ENCODE data around the gene TSPAN5.
"Not testable (repeated sequence)": the region's sequence is repeated elsewhere in the genome, so short reads cannot be mapped to it uniquely, and the experiment has no call there.

Gene TSPAN5

DNA sequence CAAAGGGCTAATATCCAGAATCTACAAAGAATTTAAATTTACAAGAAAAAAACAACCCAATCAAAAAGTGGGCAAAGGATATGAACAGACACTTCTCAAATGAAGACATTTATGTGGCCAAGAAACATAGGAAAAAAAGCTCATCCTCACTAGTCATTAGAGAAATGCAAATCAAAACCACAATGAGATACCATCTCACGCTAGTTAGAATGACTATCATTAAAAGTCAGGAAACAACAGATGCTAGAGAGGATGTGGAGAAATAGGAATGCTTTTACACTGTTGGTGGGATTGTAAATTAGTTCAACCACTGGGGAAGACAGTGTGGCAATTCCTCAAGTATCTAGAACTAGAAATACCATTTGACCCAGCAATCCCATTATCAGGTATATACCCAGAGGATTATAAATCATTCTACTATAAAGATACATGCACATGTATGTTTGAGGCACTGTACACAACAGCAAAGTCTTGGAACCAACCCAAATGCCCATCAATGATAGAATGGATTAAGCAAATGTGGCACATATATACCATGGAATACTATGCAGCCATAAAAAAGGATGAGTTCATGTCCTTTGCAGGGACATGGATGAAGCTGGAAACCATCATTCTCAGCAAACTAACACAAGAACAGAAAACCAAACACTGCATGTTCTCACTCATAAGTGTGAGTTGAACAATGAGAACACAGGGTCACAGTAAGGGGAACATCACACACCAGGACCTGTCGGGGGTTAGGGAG lies 197.1 kb downstream of the TSPAN5 start:
- not testable (repeated sequence) for DNase-seq (ENCODE audit: low read depth)

GRCh38 chr4:98457422-98457821 lies 201.0 kb downstream of the TSPAN5 start:
- DNase-seq (ENCODE audit: low read depth): not testable (repeated sequence)

DNA sequence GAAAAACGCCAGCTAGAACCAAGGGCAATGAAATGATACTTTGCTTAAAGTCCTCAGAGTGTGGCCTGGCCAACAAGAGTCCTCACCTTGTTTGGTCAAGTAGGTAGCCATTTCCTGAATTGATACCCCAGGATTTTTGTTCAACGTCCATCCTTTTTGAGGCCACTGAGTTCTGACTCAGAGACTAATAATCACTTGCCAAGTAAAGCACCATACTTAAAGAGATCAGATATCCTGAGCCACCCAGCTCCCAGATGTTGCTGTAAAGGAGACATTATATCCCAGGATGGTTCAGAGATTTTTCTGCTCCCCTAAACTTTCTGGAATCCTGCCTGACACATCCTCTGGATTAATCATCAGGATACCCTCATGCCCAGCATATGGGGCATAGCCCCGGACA lies 206.3 kb downstream of the TSPAN5 start:
- DNase-seq (ENCODE audit: low read depth): no peak

DNA sequence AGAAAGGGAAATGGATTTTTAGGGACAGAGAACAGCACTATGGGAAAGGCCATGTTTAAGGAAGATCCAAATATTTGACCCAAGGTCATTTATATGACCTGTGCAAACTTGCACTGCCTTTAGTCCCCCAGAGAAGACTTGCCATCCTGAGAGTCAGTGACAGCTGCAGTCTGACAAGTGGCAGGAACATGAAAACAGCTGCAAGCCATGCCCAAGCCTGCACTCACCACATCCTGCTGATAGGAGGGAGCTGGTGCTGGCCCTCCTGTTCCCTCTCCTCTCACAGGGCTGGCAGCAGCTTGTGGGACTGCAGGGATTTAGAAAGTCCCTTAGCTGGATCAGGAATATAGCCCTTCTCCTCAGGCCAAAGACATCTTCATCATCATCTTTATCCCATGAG lies 209.5 kb downstream of the TSPAN5 start:
- DNase-seq (ENCODE audit: low read depth): peak; percentile 5

- DNase-seq (ENCODE audit: low read depth): no peak
Observed at GRCh38 chr4:98447648-98448047, 210.8 kb downstream of the TSPAN5 start.

- DNase-seq (ENCODE audit: low read depth): peak; percentile 44
Observed at GRCh38 chr4:98446499-98447375, 211.7 kb downstream of the TSPAN5 start.

GRCh38 chr4:98444371-98444770 lies 214.0 kb downstream of the TSPAN5 start:
- no peak for DNase-seq (ENCODE audit: low read depth)

GRCh38 chr4:98434816-98435215 lies 223.6 kb downstream of the TSPAN5 start:
- no peak for DNase-seq (ENCODE audit: low read depth)

DNA sequence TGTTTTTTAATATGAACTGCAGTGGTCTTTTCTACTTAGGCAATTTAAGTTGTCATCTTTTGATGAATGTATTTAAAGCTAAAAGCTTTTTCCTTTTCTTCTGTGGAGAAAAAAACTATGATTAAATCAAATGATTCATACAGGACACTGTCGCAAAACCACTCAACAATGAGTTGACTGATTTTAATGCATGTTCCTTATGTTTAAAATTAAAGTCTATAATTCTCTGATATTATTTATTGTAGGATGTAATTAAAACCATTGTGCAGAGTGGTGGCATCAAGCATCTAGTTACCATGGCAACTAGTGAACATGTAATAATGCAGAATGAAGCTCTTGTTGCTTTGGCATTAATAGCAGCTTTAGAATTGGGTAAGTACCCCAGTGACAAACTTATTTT lies 224.7 kb downstream of the TSPAN5 start:
- no peak for DNase-seq (ENCODE audit: low read depth)

- no peak for DNase-seq (ENCODE audit: low read depth)
Observed at GRCh38 chr4:98430708-98431403, 227.6 kb downstream of the TSPAN5 start.

GRCh38 chr4:98423009-98423408 lies 235.4 kb downstream of the TSPAN5 start:
- no peak for DNase-seq (ENCODE audit: low read depth)

GRCh38 chr4:98421111-98421510 lies 237.3 kb downstream of the TSPAN5 start:
- no peak for DNase-seq (ENCODE audit: low read depth)
